ENCODE data around the gene CCNB2. TPM values are rescaled to one million over a fixed set of nuclear protein-coding genes. Genes with fewer than 3 reads are reported as not detected.

The CCNB2 gene
- total RNA-seq, 1 experiment from 2014 or later: 86.4 TPM

DNA sequence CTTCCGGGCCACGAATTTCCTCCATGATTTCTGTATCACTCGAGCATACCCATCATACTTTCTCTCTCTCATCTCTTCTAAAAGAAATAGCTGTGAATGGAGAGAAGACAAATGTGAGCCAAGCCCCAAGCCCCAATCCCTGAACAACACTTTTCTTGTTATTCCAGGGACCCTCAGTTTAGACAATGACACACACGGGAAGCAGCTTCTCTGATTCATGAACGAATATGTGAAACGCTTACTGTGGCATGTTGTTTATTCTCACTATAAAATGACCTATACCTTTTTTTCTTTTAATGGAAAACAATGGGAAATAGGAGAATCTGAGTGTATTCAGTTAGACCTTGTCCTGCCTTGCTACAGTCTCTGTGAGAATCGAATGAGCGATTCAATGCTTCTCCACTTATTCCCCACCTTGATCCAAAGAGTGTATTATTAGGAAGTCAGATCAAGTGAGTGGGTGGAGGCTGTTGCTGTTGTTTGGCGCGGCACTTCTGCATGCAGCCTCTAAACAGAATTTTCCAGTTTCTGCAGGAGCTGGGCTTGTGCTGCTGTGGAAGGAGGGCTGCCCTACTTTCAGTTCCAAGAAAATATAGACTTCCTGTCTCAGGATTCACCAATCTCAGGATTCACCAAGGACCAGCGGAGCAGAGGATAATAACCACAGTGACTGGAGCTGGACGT, 69.3 kb downstream of the CCNB2 start:
- Mint-ChIP-seq H3K9me3 (ENCODE audit: low read depth, unreplicated experiment) (no peaks in the 10 kb centered on the region), H3K27ac (ENCODE audit: unreplicated experiment) (peak overlapping the region; percentile 6), H3K4me1 (ENCODE audit: low read depth, unreplicated experiment) (peaks cover 21% of the 10 kb centered on the region), H3K4me3 (ENCODE audit: low read depth, unreplicated experiment) (no peak overlapping the region), H3K36me3 (ENCODE audit: insufficient read depth, unreplicated experiment) (peaks cover 95% of the 10 kb centered on the region), H3K27me3 (ENCODE audit: unreplicated experiment) (no peaks in the 10 kb centered on the region)
- intact Hi-C loops (cut with micrococcal nuclease; ENCODE audit: unreplicated experiment): loop anchor here (10.0 kb wide), 1 partner anchor 201 kb away; the partner anchor contains the start of gene MYO1E
- no peak for DNase-seq
- TF ChIP-seq, protein P1, sequence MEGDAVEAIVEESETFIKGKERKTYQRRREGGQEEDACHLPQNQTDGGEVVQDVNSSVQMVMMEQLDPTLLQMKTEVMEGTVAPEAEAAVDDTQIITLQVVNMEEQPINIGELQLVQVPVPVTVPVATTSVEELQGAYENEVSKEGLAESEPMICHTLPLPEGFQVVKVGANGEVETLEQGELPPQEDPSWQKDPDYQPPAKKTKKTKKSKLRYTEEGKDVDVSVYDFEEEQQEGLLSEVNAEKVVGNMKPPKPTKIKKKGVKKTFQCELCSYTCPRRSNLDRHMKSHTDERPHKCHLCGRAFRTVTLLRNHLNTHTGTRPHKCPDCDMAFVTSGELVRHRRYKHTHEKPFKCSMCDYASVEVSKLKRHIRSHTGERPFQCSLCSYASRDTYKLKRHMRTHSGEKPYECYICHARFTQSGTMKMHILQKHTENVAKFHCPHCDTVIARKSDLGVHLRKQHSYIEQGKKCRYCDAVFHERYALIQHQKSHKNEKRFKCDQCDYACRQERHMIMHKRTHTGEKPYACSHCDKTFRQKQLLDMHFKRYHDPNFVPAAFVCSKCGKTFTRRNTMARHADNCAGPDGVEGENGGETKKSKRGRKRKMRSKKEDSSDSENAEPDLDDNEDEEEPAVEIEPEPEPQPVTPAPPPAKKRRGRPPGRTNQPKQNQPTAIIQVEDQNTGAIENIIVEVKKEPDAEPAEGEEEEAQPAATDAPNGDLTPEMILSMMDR (IDR thresholded peaks at IDR 0.05; ENCODE audit: unreplicated experiment): no peak
- BruUV-seq (replicated peaks): no TSS peak
- CTCF ChIA-PET: interaction anchor here (0.7 to 1.4 kb wide), 5 partner anchors 18 to 327 kb away, joined by 3 to 8 read pairs (median 3); no protein-coding TSS in a partner anchor

Small RNA genes within 50 kb of the gene (microRNA-seq; reads per million reads assigned to microRNA genes)
- gene MIR2116: 90.0 reads per million, percentile 62 among the genes with 10 or more reads in this experiment

Other genes with a start within 250 kb of the CCNB2 start
- gene SLTM, start 171.5 kb upstream of the CCNB2 start, total RNA-seq (2022): 131 and 135 TPM in 2 replicates
- 55.2 and 65.8 TPM in 2 replicates for gene RNF111, start 117.5 kb upstream of the CCNB2 start, total RNA-seq (2022)
- gene LDHAL6B, start 101.7 kb downstream of the CCNB2 start, total RNA-seq (2022): not detected in 2 replicates